ENCODE results near the gene AHCTF1.
"Not testable (repeated sequence)": the region's sequence is repeated elsewhere in the genome, so short reads cannot be mapped to it uniquely, and the experiment has no call there.

The AHCTF1 gene

GRCh38 chr1:246878551-246878950 lies 53.2 kb downstream of the AHCTF1 start:
- Histone ChIP-seq H3K4me1 (ENCODE audit: control insufficient read depth, insufficient read depth, low read length) (no peaks in the 10 kb centered on the region), H3K36me3 (ENCODE audit: control insufficient read depth in 2 of 2, insufficient read depth in 2 of 2, low read length in 2 of 2) (peaks cover 9 to 15% of the 10 kb centered on the region in 2 donors), H3K27me3 (ENCODE audit: control insufficient read depth in 1 of 2, insufficient read depth in 2 of 2, low read length in 2 of 2) (no peaks in the 10 kb centered on the region), H3K4me3 (ENCODE audit: low read length in 2 of 2) (no peak overlapping the region), H3K9me3 (ENCODE audit: control insufficient read depth in 2 of 2, low read length in 2 of 2) (no peaks in the 10 kb centered on the region), H3K9ac (ENCODE audit: low read length in 2 of 2) (no peak overlapping the region), H3K27ac (ENCODE audit: low read length) (no peak overlapping the region)

GRCh38 chr1:246876431-246876830 lies 55.3 kb downstream of the AHCTF1 start:
- no peak overlapping the region for H3K27ac ChIP-seq (ENCODE audit: low read length)

GRCh38 chr1:246875041-246876026 lies 56.4 kb downstream of the AHCTF1 start:
- Histone ChIP-seq H3K36me3 (ENCODE audit: control insufficient read depth in 2 of 2, insufficient read depth in 2 of 2, low read length in 2 of 2) (peaks cover 17 to 18% of the 10 kb centered on the region in 2 donors), H3K4me1 (ENCODE audit: control insufficient read depth, insufficient read depth, low read length) (no peaks in the 10 kb centered on the region), H3K27ac (ENCODE audit: low read length) (no peak overlapping the region), H3K9me3 (ENCODE audit: control insufficient read depth in 2 of 2, low read length in 2 of 2) (no peaks in the 10 kb centered on the region), H3K4me3 (ENCODE audit: low read length in 2 of 2) (no peak overlapping the region), H3K27me3 (ENCODE audit: control insufficient read depth in 1 of 2, insufficient read depth in 2 of 2, low read length in 2 of 2) (no peaks in the 10 kb centered on the region), H3K9ac (ENCODE audit: low read length in 2 of 2) (no peak overlapping the region)

More at GRCh38 chr1:246876431-246876830, 55.3 kb downstream of the AHCTF1 start:
- Histone ChIP-seq H3K9me3 (ENCODE audit: control insufficient read depth in 2 of 2, low read length in 2 of 2) (no peaks in the 10 kb centered on the region), H3K36me3 (ENCODE audit: control insufficient read depth in 2 of 2, insufficient read depth in 2 of 2, low read length in 2 of 2) (peaks cover 14 to 17% of the 10 kb centered on the region in 2 donors), H3K4me3 (ENCODE audit: low read length in 2 of 2) (no peak overlapping the region), H3K27me3 (ENCODE audit: control insufficient read depth in 1 of 2, insufficient read depth in 2 of 2, low read length in 2 of 2) (no peaks in the 10 kb centered on the region), H3K9ac (ENCODE audit: low read length in 2 of 2) (no peak overlapping the region), H3K4me1 (ENCODE audit: control insufficient read depth, insufficient read depth, low read length) (no peaks in the 10 kb centered on the region)

- Histone ChIP-seq H3K4me1 (ENCODE audit: control insufficient read depth, insufficient read depth, low read length) (no peaks in the 10 kb centered on the region), H3K27ac (ENCODE audit: low read length) (no peak overlapping the region), H3K27me3 (ENCODE audit: control insufficient read depth in 1 of 2, insufficient read depth in 2 of 2, low read length in 2 of 2) (no peaks in the 10 kb centered on the region), H3K36me3 (ENCODE audit: control insufficient read depth in 2 of 2, insufficient read depth in 2 of 2, low read length in 2 of 2) (peaks cover 17 to 20% of the 10 kb centered on the region in 2 donors), H3K9ac (ENCODE audit: low read length in 2 of 2) (no peak overlapping the region), H3K4me3 (ENCODE audit: low read length in 2 of 2) (no peak overlapping the region), H3K9me3 (ENCODE audit: control insufficient read depth in 2 of 2, low read length in 2 of 2) (no peaks in the 10 kb centered on the region)
Measured at GRCh38 chr1:246865921-246866320, 65.8 kb downstream of the AHCTF1 start.

GRCh38 chr1:246863791-246864190 lies 68.0 kb downstream of the AHCTF1 start:
- peaks cover 24 to 25% of the 10 kb centered on the region in 2 donors for H3K36me3 ChIP-seq (ENCODE audit: control insufficient read depth in 2 of 2, insufficient read depth in 2 of 2, low read length in 2 of 2)
- H3K27me3 ChIP-seq (ENCODE audit: control insufficient read depth in 1 of 2, insufficient read depth in 2 of 2, low read length in 2 of 2); H3K9ac ChIP-seq (ENCODE audit: low read length in 2 of 2); H3K27ac ChIP-seq (ENCODE audit: low read length); H3K4me3 ChIP-seq (ENCODE audit: low read length in 2 of 2); H3K9me3 ChIP-seq (ENCODE audit: control insufficient read depth in 2 of 2, low read length in 2 of 2); H3K4me1 ChIP-seq (ENCODE audit: control insufficient read depth, insufficient read depth, low read length): not testable (repeated sequence)

GRCh38 chr1:246860401-246860800 lies 71.3 kb downstream of the AHCTF1 start:
- H3K9me3 ChIP-seq (ENCODE audit: control insufficient read depth in 2 of 2, low read length in 2 of 2), result no peaks in the 10 kb centered on the region
- H3K27ac ChIP-seq (ENCODE audit: low read length), result no peak overlapping the region
- no peaks in the 10 kb centered on the region for H3K4me1 ChIP-seq (ENCODE audit: control insufficient read depth, insufficient read depth, low read length)
- no peaks in the 10 kb centered on the region for H3K27me3 ChIP-seq (ENCODE audit: control insufficient read depth in 1 of 2, insufficient read depth in 2 of 2, low read length in 2 of 2)
- peaks cover 29 to 36% of the 10 kb centered on the region in 2 donors for H3K36me3 ChIP-seq (ENCODE audit: control insufficient read depth in 2 of 2, insufficient read depth in 2 of 2, low read length in 2 of 2)
- H3K4me3 ChIP-seq (ENCODE audit: low read length in 2 of 2), result no peak overlapping the region
- H3K9ac ChIP-seq (ENCODE audit: low read length in 2 of 2), result no peak overlapping the region

GRCh38 chr1:246856371-246856770 lies 75.4 kb downstream of the AHCTF1 start:
- Histone ChIP-seq H3K27me3 (ENCODE audit: control insufficient read depth in 1 of 2, insufficient read depth in 2 of 2, low read length in 2 of 2) (no peaks in the 10 kb centered on the region), H3K36me3 (ENCODE audit: control insufficient read depth in 2 of 2, insufficient read depth in 2 of 2, low read length in 2 of 2) (peaks cover 44 to 48% of the 10 kb centered on the region in 2 donors), H3K4me1 (ENCODE audit: control insufficient read depth, insufficient read depth, low read length) (no peaks in the 10 kb centered on the region), H3K9ac (ENCODE audit: low read length in 2 of 2) (no peak overlapping the region), H3K9me3 (ENCODE audit: control insufficient read depth in 2 of 2, low read length in 2 of 2) (no peaks in the 10 kb centered on the region), H3K4me3 (ENCODE audit: low read length in 2 of 2) (no peak overlapping the region), H3K27ac (ENCODE audit: low read length) (no peak overlapping the region)

GRCh38 chr1:246850640-246851039 lies 81.1 kb downstream of the AHCTF1 start:
- not testable (repeated sequence) for H3K4me1 ChIP-seq (ENCODE audit: control insufficient read depth, insufficient read depth, low read length); H3K9me3 ChIP-seq (ENCODE audit: control insufficient read depth in 2 of 2, low read length in 2 of 2); H3K9ac ChIP-seq (ENCODE audit: low read length in 2 of 2); H3K4me3 ChIP-seq (ENCODE audit: low read length in 2 of 2); H3K27me3 ChIP-seq (ENCODE audit: control insufficient read depth in 1 of 2, insufficient read depth in 2 of 2, low read length in 2 of 2); H3K27ac ChIP-seq (ENCODE audit: low read length)
- H3K36me3 ChIP-seq (ENCODE audit: control insufficient read depth in 2 of 2, insufficient read depth in 2 of 2, low read length in 2 of 2), result peaks cover 23 to 28% of the 10 kb centered on the region in 2 donors

- peaks cover 5 to 17% of the 10 kb centered on the region in 2 donors for H3K36me3 ChIP-seq (ENCODE audit: control insufficient read depth in 2 of 2, insufficient read depth in 2 of 2, low read length in 2 of 2)
- no peak overlapping the region for H3K27ac ChIP-seq (ENCODE audit: low read length)
- H3K4me3 ChIP-seq (ENCODE audit: low read length in 2 of 2), result no peak overlapping the region
- H3K4me1 ChIP-seq (ENCODE audit: control insufficient read depth, insufficient read depth, low read length), result no peaks in the 10 kb centered on the region
- H3K27me3 ChIP-seq (ENCODE audit: control insufficient read depth in 1 of 2, insufficient read depth in 2 of 2, low read length in 2 of 2), result no peaks in the 10 kb centered on the region
- no peaks in the 10 kb centered on the region for H3K9me3 ChIP-seq (ENCODE audit: control insufficient read depth in 2 of 2, low read length in 2 of 2)
- H3K9ac ChIP-seq (ENCODE audit: low read length in 2 of 2), result no peak overlapping the region
Measured at GRCh38 chr1:246843876-246844275, 87.9 kb downstream of the AHCTF1 start.

- H3K27me3 ChIP-seq (ENCODE audit: control insufficient read depth in 1 of 2, insufficient read depth in 2 of 2, low read length in 2 of 2); H3K9me3 ChIP-seq (ENCODE audit: control insufficient read depth in 2 of 2, low read length in 2 of 2); H3K27ac ChIP-seq (ENCODE audit: low read length); H3K9ac ChIP-seq (ENCODE audit: low read length in 2 of 2); H3K4me1 ChIP-seq (ENCODE audit: control insufficient read depth, insufficient read depth, low read length); H3K4me3 ChIP-seq (ENCODE audit: low read length in 2 of 2): not testable (repeated sequence)
- peaks cover 7 to 13% of the 10 kb centered on the region in 2 donors for H3K36me3 ChIP-seq (ENCODE audit: control insufficient read depth in 2 of 2, insufficient read depth in 2 of 2, low read length in 2 of 2)
Measured at GRCh38 chr1:246840761-246841160, 91.0 kb downstream of the AHCTF1 start.

GRCh38 chr1:246838118-246838456 lies 93.7 kb downstream of the AHCTF1 start:
- Histone ChIP-seq H3K9ac (ENCODE audit: low read length in 2 of 2) (no peak overlapping the region), H3K27me3 (ENCODE audit: control insufficient read depth in 1 of 2, insufficient read depth in 2 of 2, low read length in 2 of 2) (no peaks in the 10 kb centered on the region), H3K4me1 (ENCODE audit: control insufficient read depth, insufficient read depth, low read length) (no peaks in the 10 kb centered on the region), H3K36me3 (ENCODE audit: control insufficient read depth in 2 of 2, insufficient read depth in 2 of 2, low read length in 2 of 2) (peaks cover 7 to 8% of the 10 kb centered on the region in 2 donors), H3K9me3 (ENCODE audit: control insufficient read depth in 2 of 2, low read length in 2 of 2) (no peaks in the 10 kb centered on the region), H3K27ac (ENCODE audit: low read length) (no peak overlapping the region), H3K4me3 (ENCODE audit: low read length in 2 of 2) (no peak overlapping the region)

Measured in stomach smooth muscle (tissue), 2 donors.